Smooth muscle cell (in vitro differentiated cells): ENCODE results near the gene KCNE4. TPM values are rescaled to one million over a fixed set of nuclear protein-coding genes. Genes with fewer than 3 reads are reported as not detected.

ENCODE experiments used
- DNase-seq: peaks from one replicate; lab custom pipeline; 2025; ENCODE audit not compliant: unreplicated experiment; lab: John Stamatoyannopoulos, UW
- H2AFZ ChIP-seq: fragments of 200-600 bp; sonication (generic); 2 replicates; pipeline ENCODE4 v1.6.0; 2016; ENCODE audit warnings: antibody characterized with exemption, low read depth, mild to moderate bottlenecking
- H3F3A ChIP-seq: fragments of 200-600 bp; sonication (generic); 2 replicates; pipeline ENCODE4 v1.6.0; 2017; ENCODE audit warnings: antibody characterized with exemption, low read depth
- H3K27ac ChIP-seq: fragments of 200-600 bp; sonication (generic); 2 replicates; pipeline ENCODE4 v1.5.1; 2016; ENCODE audit warnings: low read depth, mild to moderate bottlenecking
- H3K27me3 ChIP-seq: fragments of 200-600 bp; sonication (generic); 2 replicates; pipeline ENCODE4 v1.6.1; 2016; ENCODE audit warnings: low read depth, mild to moderate bottlenecking
- H3K36me3 ChIP-seq: fragments of 200-600 bp; sonication (generic); 2 replicates; pipeline ENCODE4 v1.5.1; 2016; ENCODE audit warnings: low read depth
- H3K4me1 ChIP-seq: fragments of 200-600 bp; sonication (generic); 2 replicates; pipeline ENCODE4 v1.5.1; 2016; ENCODE audit warnings: low read depth
- H3K4me2 ChIP-seq: fragments of 200-600 bp; sonication (generic); 2 replicates; pipeline ENCODE4 v1.6.0; 2016; ENCODE audit warnings: mild to moderate bottlenecking
- H3K4me3 ChIP-seq: fragments of 200-600 bp; sonication (generic); 2 replicates; pipeline ENCODE4 v1.5.1; 2016; ENCODE audit warnings: mild to moderate bottlenecking
- H3K79me2 ChIP-seq: fragments of 200-600 bp; sonication (generic); 2 replicates; pipeline ENCODE4 v1.6.0; 2016; ENCODE audit warnings: low read depth, mild to moderate bottlenecking
- H3K9ac ChIP-seq: fragments of 200-600 bp; sonication (generic); 2 replicates; pipeline ENCODE4 v1.6.0; 2016; ENCODE audit warnings: low read depth
- H3K9me3 ChIP-seq: fragments of 200-600 bp; sonication (generic); replicated peaks from 2 replicates; pipeline ENCODE4 v1.5.1; 2016; ENCODE audit warnings: low read depth
- H4K20me1 ChIP-seq: fragments of 200-600 bp; sonication (generic); 2 replicates; pipeline ENCODE4 v1.6.0; 2016; ENCODE audit warnings: low read depth
- CTCF ChIP-seq: fragments of 200-600 bp; sonication (generic); IDR thresholded peaks from 2 replicates; pipeline ENCODE4 v1.5.1; 2017; ENCODE audit warnings: borderline replicate concordance, mild to moderate bottlenecking, antibody characterized with exemption; ENCODE audit not compliant: insufficient read depth, poor library complexity, severe bottlenecking
- WGBS: methylation state at CpG from one replicate; pipeline ENCODE4 v1.1.7; 2016; ENCODE audit warnings: low lambda C conversion rate; 5-methylcytosine and 5-hydroxymethylcytosine counted together
- polyA plus RNA-seq: library from polyadenylated mRNA; unstranded; fragments of >200 nt; fragmentation: Nextera tagmentation; extraction: Ambion mirVana; gene quantifications from 2 replicates; pipeline ENCODE4 v1.2.1, GENCODE V29; 2016
- total RNA-seq: library from RNA; depleted of rRNA; stranded (reverse); fragments of >200 nt; gene quantifications from 2 replicates; pipeline ENCODE4 v1.2.3, GENCODE V29; 2014

KCNE4 gene
- total and polyA plus RNA-seq, 2 experiments from 2014 or later = 36.7 to 67.5 TPM

GRCh38 chr2:223054193-223054781, 2.3 kb downstream of the KCNE4 start:
- Histone ChIP-seq H3K27ac (peak overlapping the region; percentile 91), H2AFZ (no peak overlapping the region), H3K79me2 (peaks cover 32% of the 10 kb centered on the region), H3K4me3 (peak overlapping the region; percentile 50), H4K20me1 (no peaks in the 10 kb centered on the region), H3K4me1 (peaks cover 11% of the 10 kb centered on the region), H3K4me2 (peak overlapping the region; percentile 80), H3K9me3 (no peaks in the 10 kb centered on the region), H3K27me3 (no peaks in the 10 kb centered on the region), H3F3A (peaks cover 17% of the 10 kb centered on the region), H3K9ac (peak overlapping the region; percentile 65), H3K36me3 (no peaks in the 10 kb centered on the region)
- DNase-seq = no peak
- TF ChIP-seq CTCF = no peak
- WGBS = 25% methylated on average over 11 of the region's 11 CpGs

- Histone ChIP-seq H2AFZ (no peak overlapping the region), H3K9ac (peak overlapping the region; percentile 36), H3K4me2 (peak overlapping the region; percentile 80), H3F3A (peaks cover 14% of the 10 kb centered on the region), H3K27me3 (no peaks in the 10 kb centered on the region), H3K27ac (peak overlapping the region; percentile 91), H3K36me3 (no peaks in the 10 kb centered on the region), H3K79me2 (peaks cover 32% of the 10 kb centered on the region), H3K4me1 (peaks cover 11% of the 10 kb centered on the region), H3K9me3 (no peaks in the 10 kb centered on the region), H3K4me3 (peak overlapping the region; percentile 50), H4K20me1 (no peaks in the 10 kb centered on the region)
- no peak for DNase-seq
- no peak for TF ChIP-seq CTCF
- 24% methylated on average over 4 of the region's 4 CpGs for WGBS
Measured at GRCh38 chr2:223055140-223055539, 3.1 kb downstream of the KCNE4 start.

- Histone ChIP-seq H3F3A (peaks cover 17% of the 10 kb centered on the region), H3K9ac (no peak overlapping the region), H3K9me3 (no peaks in the 10 kb centered on the region), H3K4me1 (peaks cover 9% of the 10 kb centered on the region), H3K27me3 (no peaks in the 10 kb centered on the region), H3K4me3 (peak overlapping the region; percentile 50), H2AFZ (no peak overlapping the region), H3K27ac (peak overlapping the region; percentile 91), H3K4me2 (peak overlapping the region; percentile 80), H3K79me2 (peaks cover 32% of the 10 kb centered on the region), H4K20me1 (no peaks in the 10 kb centered on the region), H3K36me3 (no peaks in the 10 kb centered on the region)
- 46% methylated on average over 5 of the region's 5 CpGs for WGBS
- no peak for TF ChIP-seq CTCF
- no peak for DNase-seq
Measured at GRCh38 chr2:223055836-223056235, 3.8 kb downstream of the KCNE4 start.
